Endothelial cell of umbilical vein (primary cell): ENCODE results near the gene GAL3ST3. TPM values are rescaled to one million over a fixed set of nuclear protein-coding genes. Genes with fewer than 3 reads are reported as not detected.

Source experiments
- BruUV-seq: library from RNA; stranded (reverse); fragments of 400-500 nt; replicated peaks from 2 replicates; lab custom pipeline; 2021; lab: Mats Ljungman, UMichigan
- CTCF ChIA-PET: fragments of 300-600, 350-600 bp; sonication (Branson Sonifier 250); formaldehyde crosslinking; loops from one replicate; lab custom pipeline; 2021; ENCODE audit warnings: antibody characterized with exemption, inconsistent platforms; lab: Charles Lee
- POLR2A ChIA-PET: fragments of 300-600, 350-600 bp; sonication (Branson Sonifier 250); formaldehyde crosslinking; loops from one replicate; lab custom pipeline; 2021; ENCODE audit warnings: antibody characterized with exemption, inconsistent platforms; lab: Charles Lee
- DNase-seq: peaks from one replicate; pipeline ENCODE4 v3.0.0-alpha.2; 2011; ENCODE audit warnings: low read depth, low spot score
- FAIRE-seq: peaks from 2 replicates; lab custom pipeline; 2011; peaks lifted over from hg19 to GRCh38; lab: Jason Lieb, UNC
- H2AFZ ChIP-seq: 2 replicates; pipeline ENCODE4 v1.6.0; 2012; ENCODE audit warnings: low read depth, low read length, control low read depth, inconsistent platforms
- H3K27ac ChIP-seq: 2 replicates; pipeline ENCODE4 v1.5.1; 2011; ENCODE audit warnings: low read depth, mild to moderate bottlenecking, control low read depth, low read length, moderate library complexity; ENCODE audit not compliant: insufficient read depth
- H3K27me3 ChIP-seq, 2 experiments: 2 replicates each; pipeline versions ENCODE4 v1.6.0 to v1.6.1; 2011; ENCODE audit warnings: low read length in 2 of 2, mixed read lengths in 1 of 2; ENCODE audit not compliant: control insufficient read depth in 2 of 2, insufficient read depth in 2 of 2
- H3K36me3 ChIP-seq, 2 experiments: 2 replicates in 1 of 2; 3 replicates in 1 of 2; pipeline ENCODE4 v1.5.1; 2011; ENCODE audit warnings: low read length in 2 of 2, mild to moderate bottlenecking in 1 of 2, moderate library complexity in 1 of 2; ENCODE audit not compliant: control insufficient read depth in 2 of 2, insufficient read depth in 2 of 2; ENCODE audit errors: extremely low read depth in 1 of 2
- H3K4me1 ChIP-seq: 3 replicates; pipeline ENCODE4 v1.5.1; 2011; ENCODE audit warnings: mild to moderate bottlenecking, low read length; ENCODE audit not compliant: control insufficient read depth, insufficient read depth; ENCODE audit errors: extremely low read depth
- H3K4me2 ChIP-seq: 2 replicates; pipeline ENCODE4 v1.6.1; 2011; ENCODE audit warnings: low read length, control low read depth, mixed read lengths; ENCODE audit not compliant: insufficient read depth
- H3K4me3 ChIP-seq, 3 experiments: fragments of 200-600 bp in 1 of 3; sonication (generic), shearing (Covaris generic) in 1 of 3; replicated peaks in 1 of 3; 2 replicates each; pipeline ENCODE4 v1.5.1; 2011 to 2016; ENCODE audit warnings: control low read depth in 3 of 3, low read length in 3 of 3, mild to moderate bottlenecking in 2 of 3, inconsistent platforms in 1 of 3, low read depth in 1 of 3, moderate library complexity in 1 of 3; ENCODE audit not compliant: insufficient read depth in 1 of 3
- H3K79me2 ChIP-seq: 2 replicates; pipeline ENCODE4 v1.6.0; 2012; ENCODE audit warnings: low read length, inconsistent platforms; ENCODE audit not compliant: control insufficient read depth, insufficient read depth
- H3K9ac ChIP-seq: replicated peaks from 2 replicates; pipeline ENCODE3; 2011; ENCODE audit warnings: low read length, control low read depth; ENCODE audit not compliant: insufficient read depth; ENCODE audit errors: extremely low read depth
- H3K9me1 ChIP-seq: replicated peaks from 3 replicates; pipeline ENCODE4 v1.6.0; 2011; ENCODE audit warnings: mild to moderate bottlenecking, low read length; ENCODE audit not compliant: control insufficient read depth, insufficient read depth; ENCODE audit errors: extremely low read depth
- H3K9me3 ChIP-seq: replicated peaks from 2 replicates; pipeline ENCODE4 v1.5.1; 2012; ENCODE audit warnings: low read length, inconsistent platforms; ENCODE audit not compliant: control insufficient read depth, insufficient read depth
- H4K20me1 ChIP-seq: replicated peaks from 2 replicates; pipeline ENCODE3; 2011; ENCODE audit warnings: mild to moderate bottlenecking, low read length; ENCODE audit not compliant: control insufficient read depth, insufficient read depth; ENCODE audit errors: extremely low read depth
- EZH2 ChIP-seq: IDR thresholded peaks from 2 replicates; pipeline ENCODE4 v1.6.1; 2012; ENCODE audit warnings: borderline replicate concordance, low read depth, mild to moderate bottlenecking, moderate library complexity, low read length, inconsistent platforms; ENCODE audit not compliant: severe bottlenecking
- FOS ChIP-seq: IDR thresholded peaks from 2 replicates; pipeline ENCODE4 v1.6.1; 2011; ENCODE audit warnings: mild to moderate bottlenecking, low read length, moderate library complexity, borderline replicate concordance; ENCODE audit not compliant: insufficient read depth
- GATA2 ChIP-seq: IDR thresholded peaks from 2 replicates; pipeline ENCODE4 v1.7.0; 2011; ENCODE audit warnings: low read depth, mild to moderate bottlenecking, moderate library complexity, mixed read lengths, low read length; ENCODE audit not compliant: insufficient read length, insufficient read depth
- JUN ChIP-seq: IDR thresholded peaks from 2 replicates; pipeline ENCODE4 v1.6.1; 2011; ENCODE audit warnings: borderline replicate concordance, low read depth; ENCODE audit not compliant: insufficient read length, insufficient read depth
- MYC ChIP-seq: IDR thresholded peaks from one replicate; pipeline ENCODE4 v1.6.1; 2011; ENCODE audit warnings: mild to moderate bottlenecking, low read depth, low read length
- POLR2A ChIP-seq: IDR thresholded peaks from 2 replicates; pipeline ENCODE4 v1.6.1; 2012; ENCODE audit warnings: low read depth, mild to moderate bottlenecking, control low read depth, low read length
- POLR2AphosphoS5 ChIP-seq: IDR thresholded peaks from 2 replicates; pipeline ENCODE4 v1.6.1; 2012; ENCODE audit warnings: low read depth, mild to moderate bottlenecking, control low read depth, low read length, moderate library complexity; ENCODE audit not compliant: insufficient read depth
- dilution Hi-C: fragments of 300-500 bp; cut with MboI; formaldehyde crosslinking; loops from one replicate; pipeline ENCODE4 v1.15.0; 2019; ENCODE audit warnings: low sequenced_read_pairs; ENCODE audit not compliant: extremely low pct_ligation_motif_present
- intact Hi-C: fragments of 100-400 bp; cut with micrococcal nuclease; formaldehyde crosslinking; loops from one replicate; pipeline ENCODE4 v1.10.0; 2022
- polyA plus RNA-seq, 4 experiments: library from polyadenylated mRNA; depleted of rRNA in 3 of 4; stranded (reverse) in 3 of 4; unstranded in 1 of 4; fragments of >200 nt; gene quantifications; 2 replicates each; pipeline versions ENCODE4 v1.2.1 to v1.2.3, GENCODE V29; 2011 to 2012; ENCODE audit warnings: missing spikeins in 1 of 4
- total RNA-seq: library from RNA; stranded (reverse); gene quantifications from 2 replicates; pipeline ENCODE4 v1.2.3, GENCODE V29; 2021
- TF ChIP-seq, protein P1 (sequence below), 2 donors: IDR thresholded peaks; 1 replicate in 1 of 2; 2 replicates in 1 of 2; pipeline ENCODE4 v1.5.1; 2011; ENCODE audit warnings: low read length in 2 of 2, mild to moderate bottlenecking in 2 of 2, moderate library complexity in 2 of 2, control low read depth in 1 of 2, inconsistent platforms in 1 of 2, low read depth in 1 of 2; ENCODE audit not compliant: insufficient read depth in 1 of 2; ENCODE audit errors: extremely low read depth in 1 of 2
- TF ChIP-seq, protein P2 (sequence below): IDR thresholded peaks from 2 replicates; pipeline ENCODE4 v1.6.1; 2011; ENCODE audit not compliant: insufficient read depth, insufficient read length

The GAL3ST3 gene
- total and polyA plus RNA-seq, 2 donors (not counting 3 experiments of a cell fraction or from before 2014, with no cell fraction given): 0.15 TPM; not detected in 1

- Histone ChIP-seq H3K4me3 (peak overlapping the region; percentile 67 to 93 (median 80)), H2AFZ (peak overlapping the region; percentile 83), H3K79me2 (peaks cover 28% of the 10 kb centered on the region), H3K27me3 (no peaks in the 10 kb centered on the region), H3K9ac (peak overlapping the region; percentile 88), H3K9me1 (no peaks in the 10 kb centered on the region), H3K27ac (peak overlapping the region; percentile 63), H3K4me1 (peaks cover 14% of the 10 kb centered on the region), H3K9me3 (no peaks in the 10 kb centered on the region), H3K36me3 (peaks cover 18 to 22% of the 10 kb centered on the region in 2 experiments), H4K20me1 (no peaks in the 10 kb centered on the region), H3K4me2 (peak overlapping the region; percentile 89)
- dilution Hi-C loops: no loop called here
- FAIRE-seq (no peak), DNase-seq (no peak)
- TSS peak; percentile 66 for BruUV-seq
- intact Hi-C loops: loop anchor here (1.0 to 5.0 kb wide), 4 partner anchors 16 to 192 kb away; partner anchors contain the start of genes BANF1, C11orf68, DRAP1 and EIF1AD
- CTCF ChIA-PET: interaction anchor here (1.1 to 4.0 kb wide), 3 partner anchors 16 to 282 kb away, joined by 3 to 16 read pairs (median 3); no protein-coding TSS in a partner anchor
- POLR2A ChIA-PET: interaction anchor here (0.6 to 0.9 kb wide), 2 partner anchors 10 to 138 kb away, joined by 3 to 4 read pairs; no protein-coding TSS in a partner anchor
- TF ChIP-seq GATA2: no peak
Observed at GRCh38 chr11:66052664-66052982, 3.7 kb upstream of the GAL3ST3 start.

GRCh38 chr11:66051766-66052663 is 3.1 kb upstream of the GAL3ST3 start, which contains the start of gene SF3B2:
TSS of gene SF3B2 (plus strand) at chr11:66052364. CDS start at chr11:66052385, 21 bp downstream.
- peaks cover 28% of the 10 kb centered on the region for H3K79me2 ChIP-seq
- POLR2A ChIA-PET: interaction anchor here (0.6 to 1.1 kb wide), 3 partner anchors 11 to 137 kb away, joined by 3 to 4 read pairs (median 3); partner anchors contain the start of gene BANF1
- dilution Hi-C loops: no loop called here
- peak within 1 kb of the TSS; percentile 83 for H2AFZ ChIP-seq
- no peaks in the 10 kb centered on the region for H4K20me1 ChIP-seq
- peaks cover 13 to 18% of the 10 kb centered on the region in 2 experiments for H3K36me3 ChIP-seq
- no peaks in the 10 kb centered on the region for H3K9me3 ChIP-seq
- peaks cover 0 to 1% of the 10 kb centered on the region in 2 experiments for H3K27me3 ChIP-seq
- H3K4me1 ChIP-seq: peaks cover 14% of the 10 kb centered on the region
- FAIRE-seq (peak; percentile 97), DNase-seq (peak; percentile 99)
- intact Hi-C loops: loop anchor here (1.0 to 5.0 kb wide), 4 partner anchors 16 to 192 kb away; partner anchors contain the start of genes BANF1, C11orf68, DRAP1 and EIF1AD
- TSS peak; percentile 94 for BruUV-seq
- CTCF ChIA-PET: interaction anchor here (0.8 to 4.0 kb wide), 5 partner anchors 16 to 281 kb away, joined by 3 to 16 read pairs (median 3); partner anchors contain the start of gene MUS81
- TF ChIP-seq, protein P1, sequence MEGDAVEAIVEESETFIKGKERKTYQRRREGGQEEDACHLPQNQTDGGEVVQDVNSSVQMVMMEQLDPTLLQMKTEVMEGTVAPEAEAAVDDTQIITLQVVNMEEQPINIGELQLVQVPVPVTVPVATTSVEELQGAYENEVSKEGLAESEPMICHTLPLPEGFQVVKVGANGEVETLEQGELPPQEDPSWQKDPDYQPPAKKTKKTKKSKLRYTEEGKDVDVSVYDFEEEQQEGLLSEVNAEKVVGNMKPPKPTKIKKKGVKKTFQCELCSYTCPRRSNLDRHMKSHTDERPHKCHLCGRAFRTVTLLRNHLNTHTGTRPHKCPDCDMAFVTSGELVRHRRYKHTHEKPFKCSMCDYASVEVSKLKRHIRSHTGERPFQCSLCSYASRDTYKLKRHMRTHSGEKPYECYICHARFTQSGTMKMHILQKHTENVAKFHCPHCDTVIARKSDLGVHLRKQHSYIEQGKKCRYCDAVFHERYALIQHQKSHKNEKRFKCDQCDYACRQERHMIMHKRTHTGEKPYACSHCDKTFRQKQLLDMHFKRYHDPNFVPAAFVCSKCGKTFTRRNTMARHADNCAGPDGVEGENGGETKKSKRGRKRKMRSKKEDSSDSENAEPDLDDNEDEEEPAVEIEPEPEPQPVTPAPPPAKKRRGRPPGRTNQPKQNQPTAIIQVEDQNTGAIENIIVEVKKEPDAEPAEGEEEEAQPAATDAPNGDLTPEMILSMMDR (IDR thresholded peaks at IDR 0.05; ENCODE audit: extremely low read depth in 1 of 2, insufficient read depth in 1 of 2, low read depth in 1 of 2, low read length in 2 of 2): no peak
- TF ChIP-seq GATA2 (no peak), POLR2A (peak; percentile 88), POLR2AphosphoS5 (peak; percentile 89), MYC (no peak), EZH2 (no peak), JUN (no peak), FOS (no peak)
- TF ChIP-seq, protein P2, sequence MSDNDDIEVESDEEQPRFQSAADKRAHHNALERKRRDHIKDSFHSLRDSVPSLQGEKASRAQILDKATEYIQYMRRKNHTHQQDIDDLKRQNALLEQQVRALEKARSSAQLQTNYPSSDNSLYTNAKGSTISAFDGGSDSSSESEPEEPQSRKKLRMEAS: peak; percentile 52
- no peaks in the 10 kb centered on the region for H3K9me1 ChIP-seq
- H3K4me2 ChIP-seq: peak within 1 kb of the TSS; percentile 89
- H3K9ac ChIP-seq: peak within 1 kb of the TSS; percentile 88
- peak within 1 kb of the TSS; percentile 63 for H3K27ac ChIP-seq
- H3K4me3 ChIP-seq: peak within 1 kb of the TSS; percentile 67 to 93 (median 80)
